Transverse colon (tissue), 3 donors: Measurements from ENCODE around the gene HAP1.

ENCODE experiments used
- POLR2A ChIP-seq: fragments of 450-650 bp; IDR thresholded peaks from one replicate; pipeline ENCODE4 v1.6.1; 2016; ENCODE audit warnings: antibody characterized with exemption, mild to moderate bottlenecking, moderate library complexity
- POLR2AphosphoS5 ChIP-seq, 3 donors: sonication (generic); formaldehyde crosslinking; IDR thresholded peaks; one replicate each; pipeline ENCODE4 v1.6.1; 2016; ENCODE audit warnings: antibody characterized with exemption in 3 of 3

DNA sequence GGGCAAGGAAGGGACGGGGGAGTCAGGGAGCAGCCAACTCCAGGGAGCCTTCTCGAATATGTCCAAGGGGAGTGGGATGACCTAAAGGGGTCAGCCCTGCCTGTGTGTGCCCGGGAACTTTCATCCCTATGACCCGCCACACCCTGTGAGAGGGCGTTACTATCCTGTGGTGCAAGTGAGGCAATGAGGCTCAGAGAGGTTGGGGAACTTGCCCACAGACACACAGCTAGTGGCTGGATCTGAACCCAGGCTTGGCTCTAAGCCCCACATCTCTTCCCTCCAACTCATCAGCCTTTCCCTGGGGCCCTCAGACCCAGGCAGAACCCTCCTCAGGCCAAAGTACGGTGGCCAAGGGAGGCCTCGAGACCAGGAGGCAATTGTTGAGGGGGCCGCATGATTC is 28.9 kb upstream of the HAP1 start:
- TF ChIP-seq POLR2A: no peak
- TF ChIP-seq POLR2AphosphoS5 (IDR thresholded peaks at IDR 0.05): no peak
